HUES48 (cell line): Measurements from ENCODE around the gene PRKAG2.

Experiments
- H3K27ac ChIP-seq: one replicate; pipeline ENCODE4 v1.7.0; 2013; ENCODE audit warnings: low read depth, low read length, inconsistent platforms
- H3K27me3 ChIP-seq: 2 replicates; pipeline ENCODE4 v1.6.1; 2013; ENCODE audit warnings: mild to moderate bottlenecking, low read length; ENCODE audit not compliant: control insufficient read depth, insufficient read depth
- H3K36me3 ChIP-seq: 2 replicates; pipeline ENCODE4 v1.6.1; 2013; ENCODE audit warnings: low read length; ENCODE audit not compliant: control insufficient read depth, insufficient read depth
- H3K4me1 ChIP-seq: 2 replicates; pipeline ENCODE4 v1.6.1; 2013; ENCODE audit warnings: mild to moderate bottlenecking, low read length; ENCODE audit not compliant: control insufficient read depth, insufficient read depth
- H3K4me3 ChIP-seq: 2 replicates; pipeline ENCODE4 v1.5.1; 2013; ENCODE audit warnings: mild to moderate bottlenecking, low read depth, low read length
- H3K9ac ChIP-seq: 2 replicates; pipeline ENCODE4 v1.6.1; 2013; ENCODE audit warnings: mild to moderate bottlenecking, low read depth, low read length, moderate library complexity
- H3K9me3 ChIP-seq: 2 replicates; pipeline ENCODE4 v1.6.1; 2013; ENCODE audit warnings: low read length; ENCODE audit not compliant: control insufficient read depth, insufficient read depth

Gene PRKAG2

DNA sequence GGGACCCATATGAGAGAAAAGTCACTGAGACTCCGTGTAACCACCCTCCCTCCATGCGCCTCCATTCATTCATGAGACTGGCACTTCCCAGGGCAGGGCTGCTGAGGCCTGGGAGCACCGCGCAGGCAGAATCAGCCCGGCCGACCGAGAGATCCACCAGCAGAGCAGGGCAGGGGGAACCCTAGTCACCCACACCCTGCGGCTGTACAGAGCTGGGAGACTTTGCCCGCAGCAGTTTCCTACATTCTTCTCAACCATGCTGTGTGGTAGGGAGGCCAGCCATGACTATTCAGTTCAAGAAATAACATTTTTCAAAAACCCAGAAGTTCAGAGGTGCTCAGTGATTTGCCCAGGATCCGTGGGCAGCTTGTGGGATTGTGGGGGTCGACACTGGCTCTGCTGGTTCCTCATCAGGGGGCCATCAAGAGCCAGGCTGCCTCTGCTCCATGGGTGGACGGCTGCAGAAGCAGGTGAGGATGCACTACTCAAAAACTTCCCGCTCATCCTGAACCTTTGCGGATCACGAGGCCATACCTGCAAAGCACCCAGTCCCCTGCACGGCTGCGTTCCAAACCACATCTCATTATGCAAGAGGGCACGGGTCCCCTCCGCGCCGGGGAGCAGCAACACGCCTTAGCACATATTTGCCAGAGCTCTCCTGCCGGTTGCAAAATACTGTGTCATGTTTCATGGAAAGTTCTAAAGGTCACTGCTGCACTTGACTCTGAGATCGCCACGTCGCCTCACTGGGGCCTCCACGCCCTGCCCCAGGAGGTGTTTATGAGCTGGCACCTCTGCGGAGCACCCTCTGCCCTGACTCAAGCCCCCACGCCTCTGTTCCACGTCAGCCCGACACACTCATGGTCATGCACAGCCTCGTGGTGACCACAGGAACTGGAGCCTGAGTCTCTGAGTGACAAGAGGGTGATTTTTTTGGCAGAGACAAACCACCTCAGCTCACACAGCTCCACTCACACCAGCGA lies 132.0 kb downstream of the PRKAG2 start:
- Histone ChIP-seq H3K4me1 (peaks cover 8% of the 10 kb centered on the region; the same call in 1 of the 2 replicates), H3K27me3 (no peaks in the 10 kb centered on the region), H3K36me3 (no peaks in the 10 kb centered on the region), H3K9ac (no peak overlapping the region), H3K27ac (no peak overlapping the region), H3K9me3 (no peaks in the 10 kb centered on the region), H3K4me3 (no peak overlapping the region)

DNA sequence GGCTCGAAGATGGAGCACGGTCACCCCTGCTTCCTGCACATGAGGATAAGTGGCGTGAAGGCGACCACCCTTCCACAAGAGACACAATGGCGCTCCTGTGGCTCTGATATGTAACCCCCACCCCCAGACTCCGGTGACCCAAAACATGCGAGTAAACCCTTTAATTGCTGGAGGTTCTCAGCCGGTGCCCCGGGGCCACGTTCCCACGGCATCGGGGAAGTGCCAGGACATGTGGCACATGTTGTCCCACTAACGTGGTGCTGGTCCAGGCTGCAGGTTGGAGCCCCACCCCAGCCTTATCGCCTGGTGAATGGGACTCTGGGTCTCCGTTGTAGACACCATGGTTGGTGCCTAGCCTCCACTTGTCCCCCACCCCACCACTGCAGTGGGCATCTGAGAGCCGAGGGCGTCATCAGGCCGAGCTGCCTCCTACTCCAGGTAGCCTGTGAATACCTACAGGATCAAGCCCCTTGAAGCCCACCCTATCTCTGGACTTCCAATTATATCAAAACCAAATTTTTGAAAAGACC lies 132.8 kb downstream of the PRKAG2 start:
- H3K27me3 ChIP-seq = no peaks in the 10 kb centered on the region
- H3K4me3 ChIP-seq = no peak overlapping the region
- no peak overlapping the region for H3K9ac ChIP-seq
- no peaks in the 10 kb centered on the region for H3K36me3 ChIP-seq
- H3K4me1 ChIP-seq = peaks cover 8% of the 10 kb centered on the region; the same call in 1 of the 2 replicates
- H3K27ac ChIP-seq = no peak overlapping the region
- H3K9me3 ChIP-seq = no peaks in the 10 kb centered on the region

DNA sequence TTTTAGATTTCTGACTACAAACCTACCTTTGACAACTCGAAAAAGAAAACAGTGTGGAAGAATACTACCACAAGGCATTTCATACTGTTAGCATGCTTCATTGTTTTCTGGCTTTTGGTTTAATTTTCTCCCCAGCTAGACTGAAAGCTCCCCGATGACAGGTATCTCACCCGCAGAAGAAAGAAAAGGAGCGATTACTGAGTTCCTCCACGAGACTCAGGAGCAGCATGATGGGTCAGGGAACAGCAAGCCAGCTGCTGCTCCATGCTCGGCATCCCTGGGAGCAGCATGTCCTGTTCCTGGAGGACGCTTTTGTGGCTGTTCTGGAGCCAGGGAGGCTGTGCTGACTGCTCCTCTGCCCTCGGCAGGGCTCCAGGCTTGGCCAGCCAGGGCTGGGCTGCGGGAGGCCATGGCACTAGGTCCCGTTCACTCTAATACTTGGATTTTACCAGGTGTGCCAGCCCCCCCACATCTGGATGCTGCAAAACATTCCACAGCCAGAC lies 133.4 kb downstream of the PRKAG2 start:
- Histone ChIP-seq H3K27ac (peak overlapping the region; percentile 76), H3K4me1 (peaks cover 8% of the 10 kb centered on the region; the same call in 1 of the 2 replicates), H3K36me3 (no peaks in the 10 kb centered on the region), H3K4me3 (no peak overlapping the region), H3K27me3 (no peaks in the 10 kb centered on the region), H3K9ac (no peak overlapping the region), H3K9me3 (no peaks in the 10 kb centered on the region)

DNA sequence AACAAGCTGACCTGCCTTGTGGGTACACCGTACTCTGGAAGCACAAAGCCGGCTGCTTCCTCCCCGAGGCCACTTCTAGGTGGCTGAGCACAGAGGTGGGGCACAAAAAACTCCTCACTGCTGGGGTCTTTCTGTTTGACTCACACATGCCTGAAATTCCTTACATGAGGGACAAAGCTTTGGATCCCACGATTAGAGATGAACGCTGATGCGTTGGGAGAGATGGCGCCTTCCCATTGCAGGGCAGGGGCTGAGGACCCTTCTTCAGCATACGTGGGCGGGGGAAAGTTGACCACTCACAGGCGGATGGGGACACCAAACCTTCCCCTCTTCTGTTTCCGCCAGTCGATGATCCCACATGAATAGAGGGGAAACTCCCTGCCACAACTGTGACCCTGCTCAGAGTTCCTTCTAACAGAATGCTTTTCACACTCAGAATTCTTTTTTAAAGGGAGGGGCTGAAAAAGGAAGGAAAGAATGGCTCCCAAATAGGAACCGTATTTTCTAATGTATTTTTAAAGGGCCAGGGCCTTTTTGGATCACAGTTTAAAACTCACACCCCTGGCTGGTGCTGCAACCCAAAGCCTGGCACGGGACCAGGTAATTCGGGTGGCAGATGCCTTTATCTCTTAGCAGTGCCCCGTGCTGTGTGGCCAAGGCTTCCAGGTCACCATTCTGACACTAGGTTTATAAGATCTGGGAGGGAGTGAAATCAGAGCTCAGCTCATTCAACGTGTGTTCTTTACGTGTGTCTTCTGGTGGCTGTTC lies 134.0 kb downstream of the PRKAG2 start:
- Histone ChIP-seq H3K4me3 (no peak overlapping the region), H3K4me1 (peaks cover 8% of the 10 kb centered on the region; the same call in 1 of the 2 replicates), H3K27me3 (no peaks in the 10 kb centered on the region), H3K36me3 (no peaks in the 10 kb centered on the region), H3K9me3 (no peaks in the 10 kb centered on the region), H3K9ac (no peak overlapping the region), H3K27ac (peak overlapping the region; percentile 76)

DNA sequence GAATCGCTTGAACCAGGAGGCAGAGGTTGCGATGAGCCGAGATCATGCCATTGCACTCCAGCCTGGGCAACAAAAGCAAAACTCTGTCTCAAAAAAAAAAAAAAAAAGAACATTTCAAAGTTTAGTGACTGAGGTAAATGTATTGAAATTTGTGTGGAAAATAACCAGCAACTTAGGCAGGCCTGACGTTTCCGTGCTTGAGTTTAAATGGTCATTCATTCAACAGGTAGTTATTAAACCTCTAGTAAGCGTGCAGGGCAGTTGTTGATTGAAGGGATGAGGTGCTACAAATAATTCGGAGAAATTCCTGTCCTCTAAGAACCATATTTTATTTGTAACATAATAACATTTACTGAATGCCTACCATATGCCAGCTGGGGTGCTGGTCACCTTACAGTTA lies 135.3 kb downstream of the PRKAG2 start:
- no peak overlapping the region for H3K27ac ChIP-seq

DNA sequence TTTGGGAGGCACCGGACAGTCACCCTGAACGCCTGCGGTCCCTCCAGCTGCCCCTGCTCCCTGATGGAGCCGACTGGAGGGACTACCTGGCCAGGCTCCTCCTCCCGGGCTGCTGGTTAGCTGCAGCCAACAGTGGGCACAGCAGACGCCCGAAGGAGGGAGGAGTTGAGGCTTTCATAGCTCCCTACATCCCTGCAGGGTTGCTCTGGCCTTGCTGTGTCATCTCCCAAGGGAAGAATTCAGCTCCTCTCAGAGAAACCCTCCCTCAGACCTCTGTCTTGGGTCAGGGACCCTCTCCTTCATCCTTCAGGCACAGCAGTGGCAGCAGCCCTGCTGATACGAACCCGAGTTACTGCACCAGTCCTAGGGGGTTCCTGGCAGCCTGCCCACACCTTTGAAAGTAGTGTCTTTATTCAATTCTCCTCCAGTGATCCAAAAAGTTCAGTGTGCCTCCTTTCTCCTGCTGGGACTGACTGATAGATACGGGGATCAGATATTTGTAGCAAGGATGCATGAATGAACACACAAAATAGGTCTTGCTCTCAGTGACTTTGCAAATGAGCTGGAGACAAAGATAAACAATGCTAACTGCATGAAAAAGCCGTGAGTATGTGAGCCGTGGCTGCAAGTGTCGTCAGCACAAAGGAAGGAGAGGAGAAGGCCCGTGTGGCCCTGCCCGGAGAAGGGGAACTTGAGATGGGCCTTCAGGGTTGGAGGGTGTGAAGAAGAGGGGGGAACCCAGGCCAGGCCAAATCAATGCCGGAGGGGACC lies 136.6 kb downstream of the PRKAG2 start:
- Histone ChIP-seq H3K4me3 (no peak overlapping the region), H3K9me3 (no peaks in the 10 kb centered on the region), H3K27me3 (no peaks in the 10 kb centered on the region), H3K27ac (peak overlapping the region; percentile 4), H3K4me1 (peaks cover 23% of the 10 kb centered on the region), H3K9ac (no peak overlapping the region), H3K36me3 (no peaks in the 10 kb centered on the region)

More for the DNA sequence above, 135.3 kb downstream of the PRKAG2 start:
- H3K9ac ChIP-seq = no peak overlapping the region
- H3K4me3 ChIP-seq = no peak overlapping the region
- no peaks in the 10 kb centered on the region for H3K9me3 ChIP-seq
- peaks cover 12% of the 10 kb centered on the region for H3K4me1 ChIP-seq
- no peaks in the 10 kb centered on the region for H3K27me3 ChIP-seq
- no peaks in the 10 kb centered on the region for H3K36me3 ChIP-seq

DNA sequence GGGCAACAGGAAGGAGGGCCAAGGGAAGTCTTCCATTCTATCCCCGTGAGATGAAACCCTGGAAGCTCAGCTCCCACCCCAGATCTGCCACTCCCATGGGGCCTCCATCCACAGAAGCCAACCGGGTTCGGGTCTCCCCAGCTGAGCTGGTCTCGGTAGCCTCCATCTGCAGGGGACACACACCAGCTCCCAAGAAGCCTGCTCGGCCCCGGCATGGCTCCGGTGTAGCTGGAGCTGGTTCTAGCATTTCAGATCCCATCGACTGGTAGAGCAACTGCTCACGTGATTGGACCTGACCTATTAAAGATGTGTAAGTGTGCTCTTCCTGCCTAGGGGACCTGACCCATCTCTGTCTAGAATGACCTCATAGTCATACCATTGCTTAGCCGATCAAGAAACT lies 138.0 kb downstream of the PRKAG2 start:
- H3K27me3 ChIP-seq = no peaks in the 10 kb centered on the region
- no peak overlapping the region for H3K4me3 ChIP-seq
- H3K4me1 ChIP-seq = peaks cover 25% of the 10 kb centered on the region
- H3K9me3 ChIP-seq = no peaks in the 10 kb centered on the region
- H3K36me3 ChIP-seq = no peaks in the 10 kb centered on the region
- no peak overlapping the region for H3K27ac ChIP-seq
- no peak overlapping the region for H3K9ac ChIP-seq

DNA sequence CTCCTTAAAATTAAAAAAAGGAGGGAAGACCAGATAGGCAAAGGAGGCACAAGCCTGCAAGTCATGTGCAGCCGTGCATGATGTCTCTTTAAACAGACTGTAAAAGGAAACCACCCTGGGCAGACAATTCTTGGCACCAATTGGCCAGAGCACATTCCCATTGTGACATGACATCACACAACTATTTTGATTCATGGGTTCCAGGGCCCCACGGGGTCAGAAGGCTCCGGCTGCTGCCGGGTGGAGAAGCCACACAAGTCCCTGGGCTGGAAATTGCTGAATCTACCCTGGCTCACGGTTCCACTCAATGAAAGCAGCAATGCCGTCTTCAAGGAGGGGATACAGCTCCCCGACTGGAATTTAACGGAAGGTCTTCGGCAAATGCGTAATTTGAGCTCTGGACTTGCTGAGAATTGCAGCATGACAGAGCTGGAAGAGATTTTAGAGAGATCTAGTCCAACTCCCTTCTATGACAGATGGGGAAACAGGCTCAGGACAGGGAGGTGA lies 140.5 kb downstream of the PRKAG2 start:
- peaks cover 22% of the 10 kb centered on the region for H3K4me1 ChIP-seq
- no peaks in the 10 kb centered on the region for H3K9me3 ChIP-seq
- H3K4me3 ChIP-seq = no peak overlapping the region
- no peaks in the 10 kb centered on the region for H3K36me3 ChIP-seq
- no peak overlapping the region for H3K27ac ChIP-seq
- no peaks in the 10 kb centered on the region for H3K27me3 ChIP-seq
- no peak overlapping the region for H3K9ac ChIP-seq

DNA sequence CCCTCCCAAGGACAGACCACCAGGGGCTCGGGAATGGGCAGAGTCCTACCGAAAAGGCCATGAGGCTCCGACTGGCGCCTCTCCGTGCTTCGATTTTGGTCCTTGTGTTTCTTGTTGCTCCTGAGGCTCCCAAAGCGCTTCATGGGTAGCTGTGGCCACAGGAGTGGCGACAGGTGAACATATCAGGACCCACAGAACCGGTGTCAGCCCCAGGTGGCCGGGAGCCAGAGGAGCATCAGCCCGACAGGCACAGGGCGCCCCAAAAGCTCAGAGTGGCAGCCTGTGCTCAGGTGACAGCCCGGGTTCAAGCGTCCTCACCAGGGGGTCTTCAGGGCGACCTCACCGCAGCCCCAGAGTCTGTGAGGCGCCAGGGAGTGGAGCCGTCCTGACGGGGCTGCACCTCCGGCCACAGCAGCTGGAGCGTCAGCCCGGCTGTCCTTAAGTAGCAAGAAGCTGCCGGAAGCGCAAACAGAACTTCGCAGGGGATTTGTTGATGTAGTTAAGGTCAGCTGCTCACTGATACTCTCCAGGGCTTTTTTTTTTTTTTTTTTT lies 141.0 kb downstream of the PRKAG2 start:
- H3K9me3 ChIP-seq = no peaks in the 10 kb centered on the region
- no peak overlapping the region for H3K4me3 ChIP-seq
- H3K27ac ChIP-seq = no peak overlapping the region
- H3K36me3 ChIP-seq = no peaks in the 10 kb centered on the region
- H3K9ac ChIP-seq = no peak overlapping the region
- H3K27me3 ChIP-seq = no peaks in the 10 kb centered on the region
- peaks cover 22% of the 10 kb centered on the region for H3K4me1 ChIP-seq
